GM19324 (cell line): ENCODE results near the gene SPCS1.
"Not testable (repeated sequence)": the region's sequence is repeated elsewhere in the genome, so short reads cannot be mapped to it uniquely, and the experiment has no call there.

Experiments
- ATAC-seq: cut with Tn5 transposase; IDR thresholded peaks from one replicate; pipeline ENCODE4 v1.9.1; 2021; ENCODE audit warnings: mild to moderate bottlenecking, moderate library complexity; ENCODE audit not compliant: unreplicated experiment, low FRiP score

Gene SPCS1

GRCh38 chr3:52728753-52729152 is 22.8 kb downstream of the SPCS1 start:
- ATAC-seq, result not testable (repeated sequence)

GRCh38 chr3:52730681-52731080 is 24.8 kb downstream of the SPCS1 start:
- ATAC-seq, result no peak

- ATAC-seq, result no peak
These were observed 25.7 kb downstream of the SPCS1 start for GRCh38 chr3:52731590-52731989.

GRCh38 chr3:52733256-52733891 is 27.5 kb downstream of the SPCS1 start:
- no peak for ATAC-seq

GRCh38 chr3:52739730-52740129 is 33.8 kb downstream of the SPCS1 start:
- no peak for ATAC-seq

GRCh38 chr3:52742418-52743041 is 36.6 kb downstream of the SPCS1 start:
- ATAC-seq, result no peak

DNA sequence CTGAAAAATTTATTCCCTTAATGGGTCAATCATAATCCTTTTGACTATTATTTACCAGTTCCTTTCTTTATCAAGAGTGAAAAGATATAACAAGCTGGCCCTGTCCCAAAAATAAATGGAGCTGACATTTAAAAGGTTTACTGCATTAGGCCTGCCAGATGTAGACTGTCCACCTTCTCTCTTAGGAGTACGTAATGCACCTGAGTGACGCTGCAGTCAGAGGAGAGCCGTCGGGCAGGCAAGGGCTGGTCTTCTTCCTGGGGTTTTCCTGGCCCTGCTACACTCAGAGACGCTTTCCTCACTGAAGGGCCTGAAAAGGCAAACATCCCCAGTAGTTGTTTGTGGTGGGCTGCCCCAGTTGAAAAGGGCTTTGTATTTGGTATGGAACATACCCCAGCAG is 37.2 kb downstream of the SPCS1 start:
- ATAC-seq, result no peak

DNA sequence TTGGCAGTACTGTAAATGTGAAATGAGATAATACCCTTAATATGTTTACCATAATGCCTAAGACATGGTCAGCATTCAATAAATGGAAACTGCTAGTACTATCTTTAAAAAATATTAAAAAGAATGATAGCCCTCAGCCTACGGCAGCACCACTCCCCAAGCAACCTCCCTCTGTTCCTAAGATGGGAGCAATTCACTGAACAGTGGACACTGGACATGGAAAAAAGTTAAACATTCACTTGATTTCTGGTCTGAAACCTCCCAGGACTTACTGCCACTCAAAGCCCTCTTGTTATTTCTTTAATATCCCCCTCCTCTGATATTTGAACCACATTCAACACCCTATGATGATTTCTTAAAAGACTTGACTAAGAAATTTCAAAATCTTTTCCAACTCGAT is 37.8 kb downstream of the SPCS1 start:
- ATAC-seq, result no peak

- ATAC-seq, result no peak
These were observed 46.2 kb downstream of the SPCS1 start for GRCh38 chr3:52752045-52752660.

DNA sequence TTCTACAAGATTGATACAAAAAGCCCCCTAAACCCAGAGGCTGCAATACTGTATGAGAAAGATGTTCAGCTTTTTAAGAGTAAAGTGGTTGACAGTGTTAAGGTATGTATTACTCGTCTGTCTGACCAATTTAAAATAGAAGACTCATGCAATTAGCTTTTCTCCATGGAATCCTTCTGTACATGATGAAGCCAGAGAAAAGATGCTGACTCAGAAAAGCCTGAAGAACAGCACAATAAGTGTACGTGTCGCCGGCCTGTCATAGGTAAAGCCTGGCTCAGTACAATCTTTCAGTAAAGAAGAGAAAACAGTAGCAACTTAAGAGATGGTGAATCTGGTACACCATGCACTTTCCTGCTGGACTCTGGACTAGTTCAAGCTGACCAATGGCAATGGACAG is 48.5 kb downstream of the SPCS1 start:
- ATAC-seq, result no peak

- ATAC-seq, result no peak
These were observed 50.2 kb downstream of the SPCS1 start for GRCh38 chr3:52756141-52756540.
